ENCODE measurements around the gene HDAC1. TPM values are rescaled to one million over a fixed set of nuclear protein-coding genes. Genes with fewer than 3 reads are reported as not detected.

HDAC1 gene
- total and polyA plus RNA-seq, 2 of the 13 experiments (the other 11 are each of a cell fraction or from before 2014, with no cell fraction given) = 93.5 to 189 TPM

GRCh38 chr1:32338637-32339145 lies 46.8 kb downstream of the HDAC1 start (continued):
- TF ChIP-seq PAXIP1 (CRISPR knock-in tag; conservative IDR thresholded peaks at IDR 0.05) (0 out of 2 replicates have a peak, but pooled peaks have one; percentile 5), ZNF879 (CRISPR knock-in tag; IDR thresholded peaks at IDR 0.05) (no peak), ZC3H13 (CRISPR knock-in tag; IDR thresholded peaks at IDR 0.05) (no peak), PHF21A (CRISPR knock-in tag; IDR thresholded peaks at IDR 0.05) (0 out of 2 replicates have a peak, but pooled peaks have one; percentile 22), PLSCR1 (CRISPR knock-in tag; IDR thresholded peaks at IDR 0.05; ENCODE audit: borderline replicate concordance) (no peak), THRA (CRISPR knock-in tag; IDR thresholded peaks at IDR 0.05; ENCODE audit: borderline replicate concordance) (no peak), ZGPAT (CRISPR knock-in tag; IDR thresholded peaks at IDR 0.05) (no peak; the same call in 1 of the 2 replicates), SAP130 (CRISPR knock-in tag; IDR thresholded peaks at IDR 0.05; ENCODE audit: low read depth) (0 out of 2 replicates have a peak, but pooled peaks have one; percentile 5), ZNF770 (CRISPR knock-in tag; IDR thresholded peaks at IDR 0.05) (no peak), ZNF660 (CRISPR knock-in tag; IDR thresholded peaks at IDR 0.05; ENCODE audit: borderline replicate concordance, low read depth) (no peak), POGZ (CRISPR knock-in tag; IDR thresholded peaks at IDR 0.05) (no peak), ESRRA (CRISPR knock-in tag; IDR thresholded peaks at IDR 0.05; ENCODE audit: low read depth) (no peak), ZBTB3 (CRISPR knock-in tag; IDR thresholded peaks at IDR 0.05; ENCODE audit: borderline replicate concordance, low read depth) (no peak; the same call in 1 of the 2 replicates), SMAD3 (CRISPR knock-in tag; IDR thresholded peaks at IDR 0.05) (no peak), ZNF556 (CRISPR knock-in tag; IDR thresholded peaks at IDR 0.05; ENCODE audit: borderline replicate concordance) (0 out of 2 replicates have a peak, but pooled peaks have one; percentile 32), KLF6 (CRISPR knock-in tag; IDR thresholded peaks at IDR 0.05) (no peak), TCF7 (IDR thresholded peaks at IDR 0.05; ENCODE audit: low read depth) (0 out of 2 replicates have a peak, but pooled peaks have one; percentile 15), ZBTB7A (CRISPR knock-in tag; IDR thresholded peaks at IDR 0.05) (0 out of 2 replicates have a peak, but pooled peaks have one; percentile 25), E2F2 (CRISPR knock-in tag; IDR thresholded peaks at IDR 0.05; ENCODE audit: borderline replicate concordance) (no peak)

All from HepG2 (cell line).